GM10847 (cell line): ENCODE results near the gene NACAD.

Source experiments
- POLR2A ChIP-seq: IDR thresholded peaks from 2 replicates; pipeline ENCODE4 v1.6.1; 2011; ENCODE audit not compliant: insufficient read length; ENCODE audit errors: extremely low read depth

Gene NACAD

DNA sequence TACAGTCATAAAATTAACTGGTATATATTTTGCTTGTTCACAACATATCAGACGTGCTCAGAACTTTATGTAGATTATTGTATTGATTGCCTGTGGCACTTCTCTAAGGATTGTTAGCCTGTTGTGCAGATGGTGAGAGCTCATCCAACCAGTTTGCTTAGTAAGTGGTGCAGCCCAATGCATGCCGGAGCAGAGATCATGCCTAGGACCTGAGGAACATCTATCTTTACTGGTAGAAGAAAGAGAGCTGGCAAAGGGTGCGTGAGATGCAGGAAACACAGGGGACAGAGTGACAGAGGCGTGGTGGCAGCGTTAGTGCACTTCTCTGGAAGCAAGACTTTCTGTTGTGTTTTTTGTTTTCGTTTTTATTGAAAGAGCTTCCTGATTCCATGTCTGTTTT lies 52.9 kb downstream of the NACAD start:
- no peak for TF ChIP-seq POLR2A

GRCh38 chr7:45035371-45035770 lies 53.4 kb downstream of the NACAD start:
- TF ChIP-seq POLR2A, result no peak

DNA sequence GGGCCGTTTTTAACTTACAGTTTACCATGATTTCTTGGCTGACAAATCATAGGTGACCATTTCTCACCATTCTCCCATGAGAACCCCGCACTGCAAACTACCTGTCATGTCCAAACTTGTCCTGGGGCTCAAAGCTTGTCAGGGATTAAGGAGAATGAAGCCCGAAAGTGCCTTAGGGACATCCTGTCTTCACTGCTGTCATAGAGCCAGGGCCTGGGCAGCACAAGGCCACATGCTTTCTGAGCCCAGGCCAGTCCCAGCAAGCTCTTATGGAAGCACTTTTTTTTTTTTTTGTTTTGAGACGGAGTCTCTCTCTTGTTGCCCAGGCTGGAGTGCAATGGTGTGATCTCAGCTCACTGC lies 54.9 kb downstream of the NACAD start:
- TF ChIP-seq POLR2A, result no peak

DNA sequence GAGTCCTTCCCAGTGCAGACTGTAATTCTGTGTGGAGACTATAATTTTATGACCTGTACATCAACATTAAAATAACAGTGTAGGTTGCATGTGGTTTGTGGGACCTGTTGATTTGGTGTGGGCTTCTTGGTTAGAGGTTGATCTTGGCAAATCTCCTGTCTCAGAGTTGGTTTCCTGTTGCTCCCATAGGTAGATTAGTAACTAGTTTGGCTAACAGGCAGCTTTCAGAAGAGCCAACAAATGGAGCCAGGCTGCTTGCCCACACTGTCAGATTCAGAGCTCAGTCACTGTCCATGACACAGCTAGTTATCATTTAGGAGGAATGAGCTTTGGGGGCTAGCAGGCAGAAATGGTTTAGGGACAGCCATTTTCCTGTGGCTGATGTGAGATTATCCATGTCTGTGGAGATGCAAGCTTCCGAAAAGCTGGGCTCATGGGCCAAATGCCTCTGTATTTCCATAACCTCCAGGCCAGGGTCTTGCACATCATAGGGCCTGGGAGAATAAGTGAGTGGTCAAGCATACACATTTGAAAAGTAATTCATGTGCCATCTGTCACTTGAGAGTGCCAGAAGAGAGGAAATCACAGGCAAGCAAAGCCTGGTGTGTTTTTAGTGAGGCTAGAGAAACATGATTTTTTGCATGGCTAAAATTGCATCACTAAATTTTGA lies 55.4 kb downstream of the NACAD start:
- TF ChIP-seq POLR2A, result no peak

GRCh38 chr7:45032421-45032820 lies 56.3 kb downstream of the NACAD start:
- no peak for TF ChIP-seq POLR2A

DNA sequence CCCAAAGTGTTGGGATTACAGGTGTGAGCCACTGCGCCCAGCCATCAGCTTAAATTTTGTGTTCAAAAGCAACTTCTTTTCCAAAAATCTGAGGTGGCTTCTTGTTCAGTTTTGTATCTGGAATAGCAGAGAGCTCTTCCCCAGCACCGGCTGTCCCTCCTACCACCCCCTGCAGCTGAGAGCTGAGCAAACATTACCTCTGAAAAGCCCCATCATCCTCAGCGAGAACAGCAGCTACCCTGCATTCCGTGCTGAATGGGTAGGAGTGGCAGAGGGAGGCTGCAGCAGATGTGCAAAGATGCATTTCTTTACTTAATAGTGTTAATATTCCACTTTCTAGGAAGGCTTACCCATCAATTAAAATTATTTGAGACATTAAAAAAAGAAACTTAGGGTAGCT lies 56.9 kb downstream of the NACAD start:
- TF ChIP-seq POLR2A, result no peak
